Tibial nerve (tissue), 4 donors: ENCODE results near the gene CYP46A1. TPM values are rescaled to one million over a fixed set of nuclear protein-coding genes. Genes with fewer than 3 reads are reported as not detected.

Experiments used
- DNase-seq, 2 donors: peaks; one replicate each; pipeline ENCODE4 v3.0.0-alpha.2; 2019; ENCODE audit warnings: low spot score in 2 of 2
- H3K27ac ChIP-seq, 4 donors: fragments of 200-600 bp; sonication (generic) in 3 of 4; one replicate each; pipeline ENCODE4 v1.5.1; 2017 to 2019; ENCODE audit warnings: mild to moderate bottlenecking in 1 of 4
- H3K27me3 ChIP-seq, 2 donors: fragments of 200-600 bp; sonication (generic) in 1 of 2; one replicate each; pipeline versions ENCODE4 v1.5.1 to v1.6.0; 2017 to 2019
- H3K36me3 ChIP-seq, 3 donors: fragments of 200-600 bp; sonication (generic); one replicate each; pipeline ENCODE4 v1.5.1; 2018 to 2019
- H3K4me1 ChIP-seq, 4 donors: fragments of 200-600 bp; sonication (generic) in 3 of 4; one replicate each; pipeline ENCODE4 v1.5.1; 2017 to 2019
- H3K4me3 ChIP-seq, 4 donors: fragments of 200-600 bp; sonication (generic) in 3 of 4; one replicate each; pipeline ENCODE4 v1.5.1; 2017 to 2019; ENCODE audit warnings: mild to moderate bottlenecking in 1 of 4, moderate library complexity in 1 of 4
- H3K9me3 ChIP-seq, 4 donors: fragments of 200-600 bp; sonication (generic) in 3 of 4; one replicate each; pipeline ENCODE4 v1.5.1; 2017 to 2019
- CTCF ChIP-seq, 5 experiments: fragments of 200-600 bp in 3 of 5; fragments of 450-650 bp in 2 of 5; sonication (generic) in 3 of 5; IDR thresholded peaks; one replicate each; pipeline ENCODE4 v1.5.1; 2016 to 2019; ENCODE audit warnings: antibody characterized with exemption in 5 of 5, mild to moderate bottlenecking in 3 of 5, moderate library complexity in 2 of 5
- EP300 ChIP-seq, 2 donors: sonication (generic); formaldehyde crosslinking; IDR thresholded peaks; one replicate each; pipeline ENCODE4 v1.6.1; 2017; ENCODE audit warnings: antibody characterized with exemption in 2 of 2, mild to moderate bottlenecking in 1 of 2
- POLR2A ChIP-seq, 2 donors: fragments of 450-650 bp; IDR thresholded peaks; one replicate each; pipeline ENCODE4 v1.6.1; 2017; ENCODE audit warnings: antibody characterized with exemption in 2 of 2, mild to moderate bottlenecking in 2 of 2, moderate library complexity in 2 of 2
- WGBS, 2 donors: methylation state at CpG; one replicate each; pipeline ENCODE4 v1.1.5; 2018; 5-methylcytosine and 5-hydroxymethylcytosine counted together
- total RNA-seq, 4 donors: library from RNA; depleted of rRNA; stranded (reverse); fragments of >200 nt; gene quantifications; one replicate each; pipeline ENCODE4 v1.1.0, GENCODE V29; 2016

CYP46A1 gene
- total RNA-seq, 4 donors from 2014 or later, result 1.2 to 3.7 (median 1.4) TPM

- 71 to 78% methylated on average over 9 to 10 of the region's 10 CpGs for WGBS, 2 donors
- no peak for DNase-seq
- no peaks in the 10 kb centered on the region for H3K36me3 ChIP-seq
- H3K9me3 ChIP-seq, result peaks cover 0 to 20% (median 2%) of the 10 kb centered on the region in 4 donors
- no peaks in the 10 kb centered on the region for H3K4me1 ChIP-seq
- TF ChIP-seq POLR2A (IDR thresholded peaks at IDR 0.05) (no peak), EP300 (IDR thresholded peaks at IDR 0.05) (no peak), CTCF (IDR thresholded peaks at IDR 0.05) (no peak)
- no peaks in the 10 kb centered on the region for H3K27me3 ChIP-seq
- H3K4me3 ChIP-seq, result no peak overlapping the region
- no peak overlapping the region for H3K27ac ChIP-seq
Measured at GRCh38 chr14:99716091-99716849, 32.2 kb downstream of the CYP46A1 start.

GRCh38 chr14:99716850-99717681 lies 33.0 kb downstream of the CYP46A1 start:
- Histone ChIP-seq H3K4me1 (no peaks in the 10 kb centered on the region), H3K27ac (no peak overlapping the region), H3K4me3 (no peak overlapping the region), H3K27me3 (no peaks in the 10 kb centered on the region), H3K36me3 (no peaks in the 10 kb centered on the region), H3K9me3 (peaks cover 0 to 12% (median 1%) of the 10 kb centered on the region in 4 donors)
- 91% methylated on average over 14 of the region's 14 CpGs for WGBS, 2 donors
- DNase-seq, result no peak
- no peak for TF ChIP-seq CTCF (IDR thresholded peaks at IDR 0.05)
- TF ChIP-seq POLR2A (IDR thresholded peaks at IDR 0.05), result no peak
- TF ChIP-seq EP300 (IDR thresholded peaks at IDR 0.05), result no peak

GRCh38 chr14:99717682-99718013 lies 33.5 kb downstream of the CYP46A1 start:
- 90 to 96% methylated on average over 5 of the region's 5 CpGs for WGBS, 2 donors
- H3K4me1 ChIP-seq, result no peaks in the 10 kb centered on the region
- H3K27me3 ChIP-seq, result no peaks in the 10 kb centered on the region
- H3K4me3 ChIP-seq, result no peak overlapping the region
- no peaks in the 10 kb centered on the region for H3K36me3 ChIP-seq
- H3K9me3 ChIP-seq, result peaks cover 0 to 6% (median 0%) of the 10 kb centered on the region in 4 donors
- H3K27ac ChIP-seq, result no peak overlapping the region
- DNase-seq, result no peak
- TF ChIP-seq POLR2A (IDR thresholded peaks at IDR 0.05), result no peak
- TF ChIP-seq EP300 (IDR thresholded peaks at IDR 0.05), result no peak
- no peak for TF ChIP-seq CTCF (IDR thresholded peaks at IDR 0.05)

- 64 to 68% methylated on average over 13 to 14 of the region's 14 CpGs for WGBS, 2 donors
- Histone ChIP-seq H3K27ac (no peak overlapping the region), H3K36me3 (no peaks in the 10 kb centered on the region), H3K27me3 (no peaks in the 10 kb centered on the region), H3K4me1 (no peaks in the 10 kb centered on the region), H3K9me3 (peaks cover 0 to under 1% (median 0%) of the 10 kb centered on the region in 4 donors), H3K4me3 (no peak overlapping the region)
- TF ChIP-seq EP300 (IDR thresholded peaks at IDR 0.05) (no peak), CTCF (IDR thresholded peaks at IDR 0.05) (no peak), POLR2A (IDR thresholded peaks at IDR 0.05) (no peak)
- DNase-seq, result no peak
Measured at GRCh38 chr14:99718031-99718810, 34.1 kb downstream of the CYP46A1 start.
